Mucosa of descending colon (tissue), 3 donors: ENCODE data around the gene CELF4. TPM values are rescaled to one million over a fixed set of nuclear protein-coding genes. Genes with fewer than 3 reads are reported as not detected.

Experiments used
- ATAC-seq: fragments of 200-7000 bp; cut with Tn5 transposase; one replicate; pipeline ENCODE4 v1.9.1; 2020; ENCODE audit warnings: mild to moderate bottlenecking, moderate library complexity
- DNase-seq, 3 donors: peaks; one replicate each; pipeline ENCODE4 v3.0.0-alpha.2; 2020
- H3K36me3 ChIP-seq: fragments of 200-600 bp; one replicate; pipeline ENCODE4 v1.8.0; 2021; ENCODE audit warnings: low read depth, mild to moderate bottlenecking
- H3K4me1 ChIP-seq: fragments of 200-600 bp; one replicate; pipeline ENCODE4 v1.8.0; 2021; ENCODE audit warnings: low read depth, mild to moderate bottlenecking
- H3K4me3 ChIP-seq: fragments of 200-600 bp; one replicate; pipeline ENCODE4 v1.8.0; 2021; ENCODE audit warnings: mild to moderate bottlenecking
- H3K9me3 ChIP-seq: fragments of 200-600 bp; one replicate; pipeline ENCODE4 v1.8.0; 2021; ENCODE audit warnings: mild to moderate bottlenecking
- CTCF ChIP-seq: fragments of 200-600 bp; IDR thresholded peaks from one replicate; pipeline ENCODE4 v1.8.0; 2022; ENCODE audit warnings: antibody characterized with exemption, mild to moderate bottlenecking
- intact Hi-C, 2 donors: fragments of 100-400 bp; cut with DNase I in 1 of 2; cut with micrococcal nuclease in 1 of 2; formaldehyde crosslinking; loops; one replicate each; pipeline versions ENCODE4 v1.11.0 to v1.11.1; 2022; cut with DNase I, micrococcal nuclease
- total RNA-seq, 3 donors: library from RNA; stranded (reverse); fragmentation: NEBNext Ultra II Directional in 2 of 3; extraction: Animal tissue kit (Norgen Biotek cat#: 25700) in 2 of 3; gene quantifications; one replicate each; pipeline versions ENCODE4 v1.2.1 to v1.2.4, GENCODE V29; 2021 to 2023
- donor health status: DM: no; HTN: no; CAD: no; lungs with moderate emphysema.
- donor health status: DM: no; HTN: no; CAD: no.
- donor health status: DM: no; HTN: yes; CAD: no.

The CELF4 gene
- total RNA-seq, 3 donors from 2014 or later, result 0.32 to 4.4 (median 0.72) TPM

- TF ChIP-seq CTCF, result no peak
- H3K9me3 ChIP-seq, result no peaks in the 10 kb centered on the region
- DNase-seq (peak in 2 of 3 donors; percentile 23 to 35), ATAC-seq (peak; percentile 46)
- intact Hi-C loops, result no loop called here
- H3K36me3 ChIP-seq, result no peaks in the 10 kb centered on the region
- peaks cover 7% of the 10 kb centered on the region for H3K4me1 ChIP-seq
- no peak overlapping the region for H3K4me3 ChIP-seq
These were observed 315.5 kb downstream of the CELF4 start for GRCh38 chr18:37249895-37250618.

GRCh38 chr18:37249171-37249886 is 316.3 kb downstream of the CELF4 start:
- no peak for TF ChIP-seq CTCF
- H3K4me1 ChIP-seq, result peaks cover 2% of the 10 kb centered on the region
- no peak overlapping the region for H3K4me3 ChIP-seq
- no peaks in the 10 kb centered on the region for H3K36me3 ChIP-seq
- H3K9me3 ChIP-seq, result no peaks in the 10 kb centered on the region
- DNase-seq (no peak), ATAC-seq (no peak)
- intact Hi-C loops, result no loop called here

- H3K9me3 ChIP-seq, result no peaks in the 10 kb centered on the region
- no peak overlapping the region for H3K4me3 ChIP-seq
- no peak for DNase-seq
- no peak for ATAC-seq
- H3K36me3 ChIP-seq, result no peaks in the 10 kb centered on the region
- intact Hi-C loops, result no loop called here
- no peak for TF ChIP-seq CTCF
- no peaks in the 10 kb centered on the region for H3K4me1 ChIP-seq
These were observed 317.3 kb downstream of the CELF4 start for GRCh38 chr18:37248281-37248680.

- DNase-seq (no peak), ATAC-seq (no peak)
- H3K36me3 ChIP-seq, result no peaks in the 10 kb centered on the region
- TF ChIP-seq CTCF, result no peak
- H3K4me3 ChIP-seq, result no peak overlapping the region
- no peaks in the 10 kb centered on the region for H3K4me1 ChIP-seq
- no peaks in the 10 kb centered on the region for H3K9me3 ChIP-seq
- intact Hi-C loops, result no loop called here
These were observed 318.0 kb downstream of the CELF4 start for GRCh38 chr18:37247497-37248161.

GRCh38 chr18:37246779-37247340 is 318.7 kb downstream of the CELF4 start:
- intact Hi-C loops, result no loop called here
- no peak for TF ChIP-seq CTCF
- DNase-seq (no peak), ATAC-seq (no peak)
- Histone ChIP-seq H3K4me3 (no peak overlapping the region), H3K9me3 (no peaks in the 10 kb centered on the region), H3K4me1 (no peaks in the 10 kb centered on the region), H3K36me3 (no peaks in the 10 kb centered on the region)
